H9 (cell line): ENCODE data around the gene OOSP4B. TPM values are rescaled to one million over a fixed set of nuclear protein-coding genes. Genes with fewer than 3 reads are reported as not detected.

Experiments
- DNase-seq: peaks from one replicate; pipeline ENCODE4 v3.0.0-alpha.2; 2017
- H2AFZ ChIP-seq: one replicate; pipeline ENCODE4 v1.6.1; 2013; ENCODE audit warnings: mild to moderate bottlenecking, low read length, control low read depth, moderate library complexity
- H2AK5ac ChIP-seq: 2 replicates; pipeline ENCODE4 v1.6.1; 2013; ENCODE audit warnings: low read length, control low read depth, mixed read lengths; ENCODE audit not compliant: insufficient read length
- H2BK120ac ChIP-seq: one replicate; pipeline ENCODE4 v1.6.1; 2013; ENCODE audit warnings: low read depth, mild to moderate bottlenecking, low read length, control low read depth, inconsistent platforms; ENCODE audit not compliant: poor library complexity, severe bottlenecking
- H2BK12ac ChIP-seq: 2 replicates; pipeline ENCODE4 v1.6.1; 2013; ENCODE audit warnings: low read length, control low read depth, mixed read lengths, low read depth; ENCODE audit not compliant: insufficient read length
- H2BK15ac ChIP-seq: 2 replicates; pipeline ENCODE4 v1.6.1; 2013; ENCODE audit warnings: low read depth, low read length, control low read depth
- H2BK20ac ChIP-seq: one replicate; pipeline ENCODE4 v1.6.1; 2013; ENCODE audit warnings: low read depth, mild to moderate bottlenecking, low read length, control low read depth, inconsistent platforms; ENCODE audit not compliant: poor library complexity, severe bottlenecking
- H2BK5ac ChIP-seq: 2 replicates; pipeline ENCODE4 v1.6.1; 2013; ENCODE audit warnings: low read length, control low read depth, mixed read lengths; ENCODE audit not compliant: insufficient read length
- H3K14ac ChIP-seq: 2 replicates; pipeline ENCODE4 v1.6.1; 2013; ENCODE audit warnings: low read length, control low read depth; ENCODE audit not compliant: insufficient read depth
- H3K18ac ChIP-seq: 2 replicates; pipeline ENCODE4 v1.6.1; 2013; ENCODE audit warnings: low read depth, mild to moderate bottlenecking, mixed read lengths, low read length, control low read depth; ENCODE audit not compliant: insufficient read length
- H3K23ac ChIP-seq: 2 replicates; pipeline ENCODE4 v1.6.1; 2013; ENCODE audit warnings: low read length, control low read depth, mixed read lengths, low read depth; ENCODE audit not compliant: insufficient read length
- H3K23me2 ChIP-seq: 2 replicates; pipeline ENCODE4 v1.6.1; 2013; ENCODE audit warnings: low read depth, mild to moderate bottlenecking, mixed read lengths, low read length, control low read depth; ENCODE audit not compliant: insufficient read length, poor library complexity, severe bottlenecking
- H3K27ac ChIP-seq: 2 replicates; pipeline ENCODE4 v1.5.1; 2013; ENCODE audit warnings: low read length, control low read depth, mixed read lengths, low read depth; ENCODE audit not compliant: insufficient read length
- H3K27me3 ChIP-seq: 2 replicates; pipeline ENCODE4 v1.6.1; 2013; ENCODE audit warnings: low read length, control low read depth, inconsistent platforms; ENCODE audit not compliant: insufficient read depth
- H3K4ac ChIP-seq: 2 replicates; pipeline ENCODE4 v1.6.1; 2013; ENCODE audit warnings: low read depth, mild to moderate bottlenecking, control low read depth, inconsistent platforms, low read length, moderate library complexity
- H3K4me1 ChIP-seq: 2 replicates; pipeline ENCODE4 v1.6.1; 2013; ENCODE audit warnings: low read length, control low read depth, inconsistent platforms; ENCODE audit not compliant: insufficient read depth
- H3K4me2 ChIP-seq: 2 replicates; pipeline ENCODE4 v1.6.1; 2013; ENCODE audit warnings: low read length, control low read depth, mixed read lengths; ENCODE audit not compliant: insufficient read length, insufficient read depth
- H3K56ac ChIP-seq: 2 replicates; pipeline ENCODE4 v1.6.1; 2013; ENCODE audit warnings: low read depth, mild to moderate bottlenecking, mixed read lengths, low read length, control low read depth; ENCODE audit not compliant: insufficient read length
- H3K79me1 ChIP-seq: 2 replicates; pipeline ENCODE4 v1.6.1; 2013; ENCODE audit warnings: low read depth, mild to moderate bottlenecking, moderate library complexity, low read length, control low read depth, inconsistent platforms; ENCODE audit not compliant: insufficient read depth, poor library complexity, severe bottlenecking
- H3K79me2 ChIP-seq: 2 replicates; pipeline ENCODE4 v1.6.1; 2013; ENCODE audit warnings: low read length, control low read depth, inconsistent platforms; ENCODE audit not compliant: insufficient read depth
- H3K9ac ChIP-seq: 2 replicates; pipeline ENCODE4 v1.6.1; 2013; ENCODE audit warnings: low read length, control low read depth, mixed read lengths; ENCODE audit not compliant: insufficient read length; ENCODE audit errors: extremely low read depth
- H3K9me3 ChIP-seq: one replicate; pipeline ENCODE4 v1.6.1; 2013; ENCODE audit warnings: low read depth, low read length, inconsistent platforms; ENCODE audit not compliant: control insufficient read depth
- H3T11ph ChIP-seq: one replicate; pipeline ENCODE4 v1.6.1; 2013; ENCODE audit warnings: mild to moderate bottlenecking, low read length, control low read depth, inconsistent platforms
- H4K20me1 ChIP-seq: one replicate; pipeline ENCODE4 v1.6.1; 2013; ENCODE audit not compliant: control insufficient read depth, insufficient read length, insufficient read depth
- H4K5ac ChIP-seq: 2 replicates; pipeline ENCODE4 v1.6.1; 2013; ENCODE audit warnings: low read depth, mild to moderate bottlenecking, mixed read lengths, low read length, control low read depth; ENCODE audit not compliant: insufficient read length
- H4K8ac ChIP-seq: replicated peaks from 2 replicates; pipeline ENCODE4 v1.6.1; 2013; ENCODE audit warnings: low read length, control low read depth, mixed read lengths, low read depth; ENCODE audit not compliant: insufficient read length
- H4K91ac ChIP-seq: 2 replicates; pipeline ENCODE4 v1.6.1; 2013; ENCODE audit warnings: low read depth, mild to moderate bottlenecking, moderate library complexity, mixed read lengths, low read length, control low read depth; ENCODE audit not compliant: insufficient read length
- H3K27ac Mint-ChIP-seq, 3 experiments: 2 replicates in 2 of 3; 3 replicates in 1 of 3; pipeline ENCODE4 v1.8.0; 2020 to 2021; ENCODE audit warnings: mixed read lengths in 3 of 3, mild to moderate bottlenecking in 1 of 3, moderate library complexity in 1 of 3
- H3K27me3 Mint-ChIP-seq: 2 replicates; pipeline ENCODE4 v1.8.0; 2021; ENCODE audit warnings: low read depth, mild to moderate bottlenecking, moderate library complexity, mixed read lengths
- H3K36me3 Mint-ChIP-seq, 3 experiments: 2 replicates in 2 of 3; 3 replicates in 1 of 3; pipeline ENCODE4 v1.8.0; 2020 to 2021; ENCODE audit warnings: low read depth in 3 of 3, mixed read lengths in 3 of 3; ENCODE audit not compliant: insufficient read depth in 1 of 3
- H3K4me1 Mint-ChIP-seq, 2 experiments: 2 replicates each; pipeline ENCODE4 v1.8.0; 2020; ENCODE audit warnings: mixed read lengths in 2 of 2
- H3K4me3 Mint-ChIP-seq, 2 experiments: 2 replicates in 1 of 2; 3 replicates in 1 of 2; pipeline ENCODE4 v1.8.0; 2020 to 2021; ENCODE audit warnings: mild to moderate bottlenecking in 2 of 2, mixed read lengths in 2 of 2, moderate library complexity in 1 of 2
- H3K9me3 Mint-ChIP-seq, 2 experiments: 2 replicates in 1 of 2; 3 replicates in 1 of 2; pipeline ENCODE4 v1.8.0; 2020; ENCODE audit warnings: mild to moderate bottlenecking in 2 of 2, mixed read lengths in 2 of 2, moderate library complexity in 1 of 2
- WGBS: extraction: QIAGEN DNeasy Blood & Tissue Kit; methylation state at CpG from one replicate; pipeline ENCODE4 v1.1.7; 2013; ENCODE audit warnings: missing lambda C conversion rate, low lambda C conversion rate, mixed read lengths; ENCODE audit not compliant: insufficient read length; ENCODE audit errors: extremely low coverage; 5-methylcytosine and 5-hydroxymethylcytosine counted together
- total RNA-seq: library from RNA; stranded (reverse); gene quantifications from 2 replicates; pipeline ENCODE4 v1.2.1, GENCODE V29; 2021
- TF ChIP-seq, protein P1 (sequence below): fragments of 200-600 bp; sonication (generic); conservative IDR thresholded peaks from 3 replicates; pipeline ENCODE4 v1.8.0; 2021; ENCODE audit warnings: antibody characterized with exemption, mild to moderate bottlenecking

OOSP4B gene
- total RNA-seq, 1 experiment from 2014 or later: not detected

GRCh38 chr11:60059052-60059451 lies 42.1 kb downstream of the OOSP4B start:
- Histone ChIP-seq H2BK15ac (no peak overlapping the region), H3K79me1 (no peaks in the 10 kb centered on the region), H3K23ac (no peak overlapping the region), H2AFZ (no peak overlapping the region), H3K18ac (no peak overlapping the region), H2BK12ac (no peak overlapping the region), H3K56ac (no peak overlapping the region), H4K20me1 (no peaks in the 10 kb centered on the region), H3T11ph (no peak overlapping the region), H3K4me2 (no peak overlapping the region), H3K27ac (no peak overlapping the region), H2BK5ac (no peak overlapping the region), H3K23me2 (no peaks in the 10 kb centered on the region), H3K79me2 (no peaks in the 10 kb centered on the region), H3K4me1 (no peaks in the 10 kb centered on the region), H3K9ac (no peak overlapping the region), H3K27me3 (no peaks in the 10 kb centered on the region; the same call in none of the 2 replicates), H3K14ac (no peak overlapping the region), H4K8ac (no peak overlapping the region), H4K5ac (no peak overlapping the region), H3K4ac (no peak overlapping the region), H4K91ac (no peak overlapping the region), H3K9me3 (no peaks in the 10 kb centered on the region), H2AK5ac (no peak overlapping the region), H2BK120ac (no peak overlapping the region), H2BK20ac (no peak overlapping the region)
- WGBS: no CpG with 5 or more reads among the region's 3 CpGs
- Mint-ChIP-seq H3K27me3 (no peaks in the 10 kb centered on the region), H3K27ac (no peak overlapping the region), H3K36me3 (no peaks in the 10 kb centered on the region), H3K9me3 (peaks cover 0 to 3% of the 10 kb centered on the region in 2 experiments; a peak in 1 of 5 replicates), H3K4me1 (peaks cover 10 to 14% of the 10 kb centered on the region in 2 experiments), H3K4me3 (no peak overlapping the region)
- TF ChIP-seq, protein P1, sequence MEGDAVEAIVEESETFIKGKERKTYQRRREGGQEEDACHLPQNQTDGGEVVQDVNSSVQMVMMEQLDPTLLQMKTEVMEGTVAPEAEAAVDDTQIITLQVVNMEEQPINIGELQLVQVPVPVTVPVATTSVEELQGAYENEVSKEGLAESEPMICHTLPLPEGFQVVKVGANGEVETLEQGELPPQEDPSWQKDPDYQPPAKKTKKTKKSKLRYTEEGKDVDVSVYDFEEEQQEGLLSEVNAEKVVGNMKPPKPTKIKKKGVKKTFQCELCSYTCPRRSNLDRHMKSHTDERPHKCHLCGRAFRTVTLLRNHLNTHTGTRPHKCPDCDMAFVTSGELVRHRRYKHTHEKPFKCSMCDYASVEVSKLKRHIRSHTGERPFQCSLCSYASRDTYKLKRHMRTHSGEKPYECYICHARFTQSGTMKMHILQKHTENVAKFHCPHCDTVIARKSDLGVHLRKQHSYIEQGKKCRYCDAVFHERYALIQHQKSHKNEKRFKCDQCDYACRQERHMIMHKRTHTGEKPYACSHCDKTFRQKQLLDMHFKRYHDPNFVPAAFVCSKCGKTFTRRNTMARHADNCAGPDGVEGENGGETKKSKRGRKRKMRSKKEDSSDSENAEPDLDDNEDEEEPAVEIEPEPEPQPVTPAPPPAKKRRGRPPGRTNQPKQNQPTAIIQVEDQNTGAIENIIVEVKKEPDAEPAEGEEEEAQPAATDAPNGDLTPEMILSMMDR: no peak
- no peak for DNase-seq
